HG03354 (cell line): ENCODE measurements around the gene GSTA3.
"Not testable (repeated sequence)": the region's sequence is repeated elsewhere in the genome, so short reads cannot be mapped to it uniquely, and the experiment has no call there.

Experiments used
- ATAC-seq: cut with Tn5 transposase; IDR thresholded peaks from one replicate; pipeline ENCODE4 v1.9.1; 2021; ENCODE audit warnings: mild to moderate bottlenecking; ENCODE audit not compliant: unreplicated experiment, poor library complexity, severe bottlenecking

Gene GSTA3

GRCh38 chr6:52909531-52909930 is at the start of gene GSTA3:
Gene GSTA3, minus strand, starts transcription at chr6:52909698. Its CDS starts 3,864 bp downstream, at chr6:52905834.
- ATAC-seq: no peak

- no peak for ATAC-seq
Measured at GRCh38 chr6:52958546-52959255, 49.2 kb upstream of the GSTA3 start.

GRCh38 chr6:52955871-52956270 is 46.4 kb upstream of the GSTA3 start:
- no peak for ATAC-seq

- ATAC-seq: no peak
Measured at GRCh38 chr6:52953911-52954839, 44.7 kb upstream of the GSTA3 start.

- no peak for ATAC-seq
Measured at GRCh38 chr6:52946306-52946705, 36.8 kb upstream of the GSTA3 start.

- ATAC-seq: not testable (repeated sequence)
Measured at GRCh38 chr6:52942821-52943220, 33.3 kb upstream of the GSTA3 start.

GRCh38 chr6:52942221-52942620 is 32.7 kb upstream of the GSTA3 start:
- ATAC-seq: no peak

- ATAC-seq: no peak
Measured at GRCh38 chr6:52937908-52938307, 28.4 kb upstream of the GSTA3 start.

- no peak for ATAC-seq
Measured at GRCh38 chr6:52933778-52934177, 24.3 kb upstream of the GSTA3 start.

- ATAC-seq: no peak
Measured at GRCh38 chr6:52931351-52931750, 21.9 kb upstream of the GSTA3 start.

- no peak for ATAC-seq
Measured at GRCh38 chr6:52929321-52930164, 20.0 kb upstream of the GSTA3 start.

- no peak for ATAC-seq
Measured at GRCh38 chr6:52927451-52927850, 18.0 kb upstream of the GSTA3 start.

GRCh38 chr6:52925919-52926792 is 16.7 kb upstream of the GSTA3 start:
- ATAC-seq: no peak

GRCh38 chr6:52925042-52925441 is 15.5 kb upstream of the GSTA3 start:
- no peak for ATAC-seq

- not testable (repeated sequence) for ATAC-seq
Measured at GRCh38 chr6:52923689-52924088, 14.2 kb upstream of the GSTA3 start.

- no peak for ATAC-seq
Measured at GRCh38 chr6:52922161-52922560, 12.7 kb upstream of the GSTA3 start.

- no peak for ATAC-seq
Measured at GRCh38 chr6:52921743-52922142, 12.2 kb upstream of the GSTA3 start.

GRCh38 chr6:52919511-52919910 is 10.0 kb upstream of the GSTA3 start:
- ATAC-seq: not testable (repeated sequence)

GRCh38 chr6:52918771-52919170 is 9.3 kb upstream of the GSTA3 start:
- not testable (repeated sequence) for ATAC-seq
